T47D (cell line): Measurements from ENCODE around the gene CELA1.
"Not testable (repeated sequence)": the region's sequence is repeated elsewhere in the genome, so short reads cannot be mapped to it uniquely, and the experiment has no call there.

Experiments used
- DNase-seq, 2 experiments: peaks; one replicate each; pipeline versions ENCODE4 v3.0.0 to v3.0.0-alpha.2; 2011 to 2012; ENCODE audit warnings: low read depth in 1 of 2, low spot score in 1 of 2
- JUND ChIP-seq: IDR thresholded peaks from 2 replicates; pipeline ENCODE4 v1.6.1; 2012; ENCODE audit warnings: low read depth
- in situ Hi-C: cut with HindIII; loops from 2 replicates; pipeline ENCODE4 v1.10.0; 2016; ENCODE audit warnings: low sequenced_read_pairs, low pct_unique_long_range_greater_than_20kb

CELA1 gene

DNA sequence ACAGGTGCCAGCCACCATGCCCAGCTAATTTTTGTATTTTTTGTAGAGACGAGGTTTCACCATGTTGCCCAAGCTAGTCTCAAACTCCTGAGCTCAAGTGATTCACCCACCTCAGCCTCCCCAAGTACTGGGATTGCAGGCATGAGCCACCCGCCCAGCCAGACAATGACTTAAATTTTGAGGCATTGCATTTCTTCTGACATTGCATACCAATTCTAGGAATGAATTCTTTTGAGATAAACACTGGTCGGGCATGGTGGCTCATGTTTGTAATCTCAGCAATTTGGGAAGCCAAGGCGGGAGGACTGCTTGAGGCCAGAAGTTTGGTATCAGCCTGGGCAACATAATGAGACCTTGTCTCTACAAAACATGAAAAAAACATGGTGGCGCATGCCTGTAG, 2.5 kb upstream of the CELA1 start:
- in situ Hi-C loops = no loop called here
- TF ChIP-seq JUND = no peak
- no peak for DNase-seq

GRCh38 chr12:51348116-51348515, 1.6 kb upstream of the CELA1 start:
- peak in 1 of 2 experiments; percentile 35 for DNase-seq
- in situ Hi-C loops = no loop called here
- TF ChIP-seq JUND = no peak

DNA sequence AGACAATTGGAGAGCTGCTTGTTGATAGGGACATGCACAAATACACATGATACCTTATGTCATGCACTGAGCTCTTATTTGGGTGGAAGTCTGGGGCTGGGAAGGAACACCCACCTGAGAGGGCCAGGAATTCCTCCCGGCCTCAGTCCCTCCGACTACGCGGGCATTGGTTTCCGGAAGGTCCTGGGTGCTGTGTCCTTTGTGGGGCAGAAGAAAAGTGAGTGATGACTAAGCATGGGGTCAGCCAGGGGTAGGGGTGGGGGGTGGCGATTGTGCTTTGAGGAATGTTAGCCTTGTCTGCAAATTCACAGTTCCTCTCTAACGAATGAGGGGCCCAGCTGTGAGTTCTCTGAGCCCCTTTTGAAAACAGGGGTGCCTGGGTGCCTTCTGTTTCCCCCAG, 798 bp downstream of the CELA1 start:
- in situ Hi-C loops = no loop called here
- no peak for DNase-seq
- TF ChIP-seq JUND = no peak

DNA sequence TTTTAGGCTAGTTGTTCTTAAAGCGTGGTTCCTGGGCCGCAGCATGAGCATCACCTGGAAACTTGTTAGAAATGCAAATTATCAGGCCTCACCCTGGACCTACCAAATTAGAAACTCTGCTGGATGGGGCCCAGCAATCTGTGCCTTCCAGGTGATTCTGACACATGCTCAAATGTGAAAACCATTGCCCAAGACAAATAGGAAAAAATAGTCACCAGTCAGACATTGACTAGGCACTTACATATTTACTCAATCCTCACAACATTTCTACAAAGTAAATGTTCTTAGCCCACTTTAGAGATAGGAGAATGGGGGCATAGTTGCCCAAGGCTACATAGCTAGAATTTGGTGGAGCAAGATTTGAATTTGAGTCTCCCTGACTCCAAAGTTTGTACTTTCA, 3.3 kb downstream of the CELA1 start:
- no peak for TF ChIP-seq JUND
- in situ Hi-C loops = no loop called here

GRCh38 chr12:51342416-51342815, 4.1 kb downstream of the CELA1 start:
- in situ Hi-C loops = no loop called here
- no peak for TF ChIP-seq JUND
- no peak for DNase-seq

More for the DNA sequence above, 3.3 kb downstream of the CELA1 start:
- DNase-seq = no peak

DNA sequence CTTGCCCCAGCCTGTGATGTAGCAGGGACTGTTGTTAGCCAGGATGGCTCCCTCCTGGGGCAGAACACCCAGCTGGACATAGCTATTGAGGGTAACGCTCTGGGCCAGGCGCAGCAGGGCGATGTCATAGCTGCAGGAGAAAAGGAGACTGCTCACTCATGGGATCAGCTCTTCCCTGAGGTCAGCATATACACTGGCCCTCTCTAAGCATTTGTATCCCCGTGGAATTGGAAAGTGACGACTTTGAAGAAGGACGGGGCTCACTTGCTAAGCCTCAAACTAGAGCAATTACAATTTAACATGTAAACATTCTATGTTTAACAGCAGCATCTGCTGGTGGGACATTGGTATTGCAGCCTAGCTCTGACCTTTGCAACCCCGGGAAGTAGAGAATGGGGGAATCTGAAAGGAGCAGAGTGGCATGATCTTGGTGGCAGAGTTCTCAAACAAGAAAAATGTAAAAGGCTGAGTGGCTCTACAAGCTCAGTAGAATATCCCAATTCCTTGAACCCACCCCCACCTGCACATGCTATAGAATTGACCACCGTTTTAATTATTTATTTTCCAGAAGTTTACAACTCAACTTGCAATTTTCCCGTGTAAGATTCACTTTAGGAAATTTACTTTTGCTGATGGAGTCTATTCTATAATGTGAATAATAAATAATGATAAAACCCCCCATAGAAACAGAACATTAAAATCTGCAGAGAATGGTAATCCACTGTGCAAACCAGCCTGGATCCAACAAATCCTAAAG, 5.0 kb downstream of the CELA1 start:
- peak; percentile 74 to 83 for DNase-seq
- in situ Hi-C loops = no loop called here
- TF ChIP-seq JUND = no peak

DNA sequence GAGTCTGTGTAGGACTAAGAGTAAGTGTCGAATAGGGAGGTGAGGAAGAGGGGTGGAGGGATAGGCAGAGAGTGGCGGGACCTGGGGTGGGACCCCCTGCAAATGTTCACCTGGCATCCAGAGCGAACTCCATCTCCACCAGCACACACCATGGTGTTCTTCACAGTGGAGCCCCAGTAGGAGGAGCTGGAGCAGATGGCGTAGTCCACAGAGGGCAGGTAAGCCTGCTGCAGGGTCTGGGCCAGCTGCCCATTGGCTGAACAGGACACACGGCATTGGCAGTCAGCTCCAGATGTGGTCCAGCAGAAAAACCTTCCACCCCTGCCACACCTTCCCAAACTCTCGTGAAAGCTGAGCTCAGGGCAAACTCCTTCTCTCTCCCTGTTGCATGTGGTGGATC, 6.7 kb downstream of the CELA1 start:
- DNase-seq = no peak

GRCh38 chr12:51337336-51337735, 9.1 kb downstream of the CELA1 start:
- in situ Hi-C loops = not testable (repeated sequence)

More for the DNA sequence above, 6.7 kb downstream of the CELA1 start:
- no peak for TF ChIP-seq JUND
- in situ Hi-C loops = no loop called here

DNA sequence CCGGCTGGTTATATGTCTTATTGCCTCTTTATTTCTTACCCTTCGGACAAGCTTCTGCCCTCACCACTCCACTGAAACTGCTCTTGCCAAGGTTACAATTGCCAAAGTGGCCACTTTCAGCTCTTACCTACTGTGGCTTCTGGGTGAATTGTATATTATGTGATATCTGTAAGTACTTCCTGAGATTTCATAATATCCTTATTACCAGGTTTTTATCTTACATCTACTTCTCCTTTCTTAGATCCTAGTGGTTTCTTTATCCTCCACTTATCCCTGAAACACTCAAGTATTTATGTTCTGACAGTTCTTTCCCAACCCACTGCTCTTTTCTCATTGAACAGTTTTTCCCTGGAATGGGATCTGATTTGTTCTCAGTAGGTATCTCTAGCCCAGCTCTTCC, 10.5 kb downstream of the CELA1 start:
- DNase-seq = no peak
- in situ Hi-C loops = no loop called here
- TF ChIP-seq JUND = no peak

More at GRCh38 chr12:51337336-51337735, 9.1 kb downstream of the CELA1 start:
- DNase-seq = not testable (repeated sequence)

- no peak for TF ChIP-seq JUND
- in situ Hi-C loops = no loop called here
- DNase-seq = no peak
These were observed 11.7 kb downstream of the CELA1 start for GRCh38 chr12:51334764-51335163.

DNA sequence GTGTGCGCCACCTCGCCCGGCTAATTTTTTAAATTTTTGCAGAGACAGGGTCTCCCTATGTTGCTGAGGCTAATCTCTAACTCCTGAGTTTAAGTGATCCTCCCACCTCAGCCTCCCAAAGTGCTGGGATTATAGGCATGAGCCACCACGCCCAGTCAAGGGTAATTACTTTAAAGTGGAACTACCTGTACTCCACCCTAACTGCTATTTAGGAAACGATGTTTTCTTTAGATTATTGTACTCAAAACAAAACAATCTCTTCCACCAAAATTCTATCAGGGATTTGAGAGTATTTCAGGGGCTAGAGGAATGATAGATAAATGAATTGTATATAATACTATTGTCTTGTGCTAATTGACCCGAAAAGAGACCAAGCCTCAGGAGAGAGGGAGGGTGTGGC, 12.9 kb downstream of the CELA1 start:
- DNase-seq = no peak
- in situ Hi-C loops = no loop called here
- TF ChIP-seq JUND = no peak

- no peak for TF ChIP-seq JUND
- in situ Hi-C loops = no loop called here
- DNase-seq = no peak
These were observed 16.3 kb downstream of the CELA1 start for GRCh38 chr12:51330186-51330585.

DNA sequence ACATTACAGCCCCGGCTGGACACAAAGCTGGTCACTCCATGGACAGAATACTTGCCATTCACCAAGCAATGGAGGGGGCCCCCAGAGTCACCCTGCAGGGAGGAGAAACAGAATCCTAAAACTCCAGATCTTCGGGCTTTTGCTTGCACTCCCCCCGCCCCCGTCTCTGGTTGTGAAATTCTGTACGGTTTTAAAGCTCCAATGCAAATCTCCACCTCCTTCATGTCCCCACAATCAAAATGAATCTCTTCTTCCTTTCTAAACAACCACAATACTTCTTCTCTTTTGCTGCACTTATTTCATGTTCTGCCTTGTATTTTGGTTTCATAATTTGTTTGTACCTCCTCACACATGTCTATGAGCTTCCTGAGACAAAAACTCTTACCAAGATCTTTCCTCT, 16.7 kb downstream of the CELA1 start:
- DNase-seq = no peak
- in situ Hi-C loops = no loop called here
- TF ChIP-seq JUND = no peak

GRCh38 chr12:51328587-51328986, 17.9 kb downstream of the CELA1 start:
- TF ChIP-seq JUND = no peak
- no peak for DNase-seq
- in situ Hi-C loops = no loop called here
